ENCODE results near the gene GRM5. TPM values are rescaled to one million over a fixed set of nuclear protein-coding genes. Genes with fewer than 3 reads are reported as not detected.
"Not testable (repeated sequence)": the region's sequence is repeated elsewhere in the genome, so short reads cannot be mapped to it uniquely, and the experiment has no call there.

The GRM5 gene
- total RNA-seq, 1 donor from 2014 or later = not detected

DNA sequence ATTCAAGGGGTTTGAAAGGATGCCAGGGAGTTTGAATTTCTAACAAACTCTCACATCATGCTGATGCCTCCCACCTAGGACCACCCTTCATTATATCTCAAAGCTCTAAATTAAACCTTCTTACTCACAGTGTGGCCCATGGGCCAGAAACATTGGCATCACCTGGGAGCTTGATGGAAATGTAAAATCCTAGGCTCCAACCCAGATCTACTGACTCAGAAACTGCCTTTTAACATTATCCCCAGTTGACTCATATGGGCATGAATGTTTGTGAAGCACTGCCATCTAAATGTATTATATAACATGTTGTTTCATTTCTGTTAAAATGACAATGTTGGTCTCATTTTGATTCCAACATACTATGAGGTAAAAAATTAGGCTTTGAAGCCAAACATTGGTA lies 90.3 kb downstream of the GRM5 start:
- DNase-seq (ENCODE audit: low read depth in 2 of 2) = not testable (repeated sequence)

DNA sequence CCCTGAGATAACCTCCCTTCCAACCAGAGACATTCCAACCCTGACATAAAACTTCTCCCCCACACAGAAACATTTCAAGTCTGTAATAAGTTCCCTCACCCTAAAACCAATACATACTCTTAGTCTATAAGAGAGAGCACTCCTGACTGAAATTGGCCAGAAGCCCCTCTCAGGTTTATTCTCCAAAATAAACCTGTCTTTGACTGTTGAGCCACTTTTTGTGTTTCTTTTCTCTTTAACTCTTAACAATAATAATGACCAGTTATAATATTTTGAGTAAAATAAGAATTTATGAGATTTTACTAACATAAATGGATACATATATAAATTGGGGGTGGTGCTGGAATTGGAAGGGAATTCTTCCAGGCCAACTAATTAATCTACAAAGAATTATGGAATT lies 93.6 kb downstream of the GRM5 start:
- no peak for DNase-seq (ENCODE audit: low read depth in 2 of 2)

DNA sequence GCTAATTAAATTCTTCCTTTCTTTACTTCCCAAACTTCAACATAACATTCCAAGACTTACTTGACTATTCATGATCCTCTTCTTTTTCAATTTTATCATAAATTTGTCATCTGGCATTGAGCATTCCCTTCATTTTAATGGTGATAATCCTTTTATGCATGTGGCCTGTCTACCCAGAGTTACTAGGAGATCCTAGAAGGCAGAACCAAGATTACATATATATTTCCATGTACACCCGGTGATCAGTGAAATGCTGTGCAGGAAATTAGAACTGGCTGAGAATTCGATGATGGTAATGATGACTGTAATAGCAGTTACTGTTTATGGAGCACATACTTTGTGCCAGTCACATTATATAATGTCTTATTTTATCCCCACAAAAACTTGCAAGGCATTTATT lies 104.2 kb downstream of the GRM5 start:
- not testable (repeated sequence) for DNase-seq (ENCODE audit: low read depth in 2 of 2)

GRCh38 chr11:88959857-88960256 lies 105.9 kb downstream of the GRM5 start:
- DNase-seq (ENCODE audit: low read depth in 2 of 2) = not testable (repeated sequence)

DNA sequence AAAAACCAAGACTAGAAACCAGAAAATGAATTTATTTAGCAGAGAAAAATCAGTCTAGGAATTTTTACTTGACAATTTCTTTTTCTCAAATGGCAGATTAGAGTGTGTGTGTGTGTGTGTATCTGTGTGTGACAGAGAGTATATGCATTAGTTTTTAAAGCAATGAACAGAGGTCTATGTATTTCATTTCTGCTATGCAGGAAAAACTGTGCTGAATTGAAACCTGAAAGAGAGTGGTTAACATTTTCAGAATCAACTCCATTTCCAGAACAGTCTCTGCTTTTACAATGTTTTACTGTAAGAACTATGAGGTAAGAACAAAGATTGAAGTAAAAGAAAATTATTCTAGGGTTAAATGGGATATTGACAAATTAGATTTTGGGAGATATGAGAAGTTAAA lies 114.8 kb downstream of the GRM5 start:
- DNase-seq (ENCODE audit: low read depth in 2 of 2) = no peak

DNA sequence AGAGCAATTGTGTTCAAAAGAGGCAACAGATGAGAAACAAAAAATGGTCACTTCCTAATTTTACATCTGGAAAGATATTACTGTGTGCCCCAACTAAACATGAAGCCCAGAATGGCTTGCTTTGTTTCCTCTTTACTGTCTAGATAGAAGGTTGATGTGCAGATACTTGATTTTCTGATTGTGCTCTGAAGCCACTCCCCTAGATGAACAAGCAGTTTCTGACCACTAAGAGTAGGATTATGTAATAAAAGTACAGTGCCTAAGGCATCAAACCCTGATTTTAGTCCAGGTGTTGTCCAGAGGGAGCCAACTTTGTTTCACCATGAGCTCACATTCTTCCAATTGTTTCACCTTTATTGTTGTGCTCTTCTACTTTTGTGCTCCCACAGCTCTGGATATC lies 116.9 kb downstream of the GRM5 start:
- not testable (repeated sequence) for DNase-seq (ENCODE audit: low read depth in 2 of 2)

DNA sequence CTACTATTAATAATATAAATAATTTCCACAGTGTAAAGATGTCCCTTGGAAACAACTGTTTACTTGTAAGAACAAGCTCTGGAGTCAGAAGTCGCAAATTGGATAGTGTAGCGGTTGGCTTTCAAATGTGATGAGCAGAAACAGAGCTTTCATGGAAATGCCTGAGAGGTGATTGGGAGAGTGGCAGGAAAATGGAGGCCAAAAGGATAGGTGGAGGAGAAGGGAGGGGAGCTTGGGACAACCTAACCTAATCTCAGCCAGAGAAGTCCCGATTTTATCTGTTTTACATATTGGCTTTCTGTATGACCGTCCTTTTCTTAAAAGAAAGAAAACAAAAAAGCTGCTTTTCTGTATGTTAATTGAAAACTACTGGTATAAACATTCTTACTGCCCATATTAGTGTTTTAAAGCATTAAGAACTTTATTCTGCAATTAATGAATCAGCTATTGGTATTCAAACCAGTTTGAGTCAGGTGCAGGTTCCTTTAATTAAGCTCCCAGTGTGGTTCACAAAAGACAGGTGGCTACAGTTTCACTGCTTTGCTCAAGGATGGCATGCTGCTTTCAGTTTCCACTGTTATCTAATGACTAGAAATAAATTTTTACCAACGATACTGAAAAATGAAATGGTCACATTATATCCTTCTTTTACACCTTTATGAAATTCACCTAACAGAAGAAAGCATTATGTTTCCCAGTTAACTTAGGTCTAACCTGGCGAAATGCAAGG lies 117.8 kb downstream of the GRM5 start:
- not testable (repeated sequence) for DNase-seq (ENCODE audit: low read depth in 2 of 2)

DNA sequence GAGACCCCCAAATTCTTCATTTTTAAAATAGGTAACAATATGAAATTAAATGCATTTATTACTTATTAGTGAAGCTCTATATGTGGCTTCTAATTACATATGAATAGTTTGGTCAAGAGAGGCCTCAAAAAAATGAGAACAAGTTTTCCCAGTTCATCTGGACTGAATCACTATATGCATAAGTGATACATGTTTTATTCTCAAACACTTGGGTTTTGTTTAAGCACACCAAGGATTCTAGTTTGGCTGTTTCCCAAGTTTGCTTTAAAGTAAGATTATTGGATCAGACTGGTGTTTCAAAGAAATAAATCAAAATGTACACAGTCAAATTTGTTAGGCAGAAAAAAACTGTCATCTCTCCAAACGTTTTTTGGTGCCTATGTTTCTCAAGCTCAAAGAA lies 136.1 kb downstream of the GRM5 start:
- DNase-seq (ENCODE audit: low read depth in 2 of 2) = not testable (repeated sequence)

GRCh38 chr11:88917065-88917464 lies 148.7 kb downstream of the GRM5 start:
- not testable (repeated sequence) for DNase-seq (ENCODE audit: low read depth in 2 of 2)

- DNase-seq (ENCODE audit: low read depth in 2 of 2) = no peak
Measured at GRCh38 chr11:88909500-88909899, 156.3 kb downstream of the GRM5 start.

GRCh38 chr11:88901436-88901835 lies 164.3 kb downstream of the GRM5 start:
- not testable (repeated sequence) for DNase-seq (ENCODE audit: low read depth in 2 of 2)

GRCh38 chr11:88888855-88889254 lies 176.9 kb downstream of the GRM5 start:
- not testable (repeated sequence) for DNase-seq (ENCODE audit: low read depth in 2 of 2)

GRCh38 chr11:88886796-88887195 lies 179.0 kb downstream of the GRM5 start:
- DNase-seq (ENCODE audit: low read depth in 2 of 2) = peak; percentile 50 to 51

DNA sequence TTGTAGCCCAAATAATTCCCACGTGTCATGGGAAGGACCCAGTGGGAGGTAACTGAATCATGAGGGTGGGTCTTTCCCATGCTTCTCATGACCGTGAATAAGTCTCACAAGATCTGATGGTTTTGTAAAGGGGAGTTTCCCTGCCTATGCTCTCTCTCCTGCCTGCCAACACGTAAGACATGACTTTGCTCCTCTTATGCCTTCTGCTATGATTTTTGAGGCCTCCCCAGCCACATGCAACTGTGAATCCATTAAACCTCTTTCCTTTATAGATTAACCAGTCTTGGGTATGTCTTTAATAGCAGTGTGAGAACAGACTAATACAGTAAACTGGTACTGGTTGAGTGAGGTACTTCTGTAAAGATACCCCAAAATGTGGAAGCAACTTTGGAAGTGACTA lies 183.0 kb downstream of the GRM5 start:
- DNase-seq (ENCODE audit: low read depth in 2 of 2) = not testable (repeated sequence)

DNA sequence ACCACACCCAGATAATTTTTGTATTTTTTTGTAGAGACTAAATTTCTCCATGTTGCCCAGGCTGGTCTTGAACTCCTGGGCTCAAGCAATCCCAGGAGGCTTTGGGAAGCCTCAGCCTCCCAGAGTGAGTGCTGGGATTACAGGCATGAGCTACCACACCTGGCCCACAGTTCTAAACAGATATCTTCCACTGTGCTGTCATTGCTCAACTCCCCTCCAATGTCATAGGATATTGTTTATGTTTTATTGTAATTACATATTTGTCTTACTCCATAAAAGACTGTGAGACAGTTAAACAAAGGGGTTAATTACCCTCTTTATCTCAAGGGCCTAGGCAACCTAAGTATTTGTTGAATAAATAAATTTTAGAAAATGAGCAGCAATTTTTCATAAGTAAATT lies 204.2 kb downstream of the GRM5 start:
- no peak for DNase-seq (ENCODE audit: low read depth in 2 of 2)

GRCh38 chr11:88860431-88860830 lies 205.4 kb downstream of the GRM5 start:
- DNase-seq (ENCODE audit: low read depth in 2 of 2) = not testable (repeated sequence)

GRCh38 chr11:88853963-88854362 lies 211.8 kb downstream of the GRM5 start:
- not testable (repeated sequence) for DNase-seq (ENCODE audit: low read depth in 2 of 2)

DNA sequence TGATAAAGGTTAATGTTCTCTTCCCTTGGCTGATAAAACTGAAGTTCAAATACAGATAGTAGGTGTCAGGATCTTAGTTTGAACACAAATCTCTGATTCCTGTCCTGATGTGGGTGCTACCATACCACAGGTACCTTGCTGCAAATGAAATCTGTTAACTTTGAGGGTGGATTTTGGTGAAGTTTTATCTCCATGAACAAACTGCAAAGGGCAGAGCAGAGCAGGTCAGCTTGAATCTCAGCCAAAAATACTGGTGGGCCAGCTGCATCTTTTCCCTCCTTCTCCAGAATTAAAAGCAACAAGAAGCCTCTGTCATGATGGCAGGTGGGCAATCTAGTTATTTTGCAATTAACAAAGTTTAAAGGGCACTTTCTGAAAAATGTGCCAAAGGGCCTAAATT lies 214.2 kb downstream of the GRM5 start:
- DNase-seq (ENCODE audit: low read depth in 2 of 2) = not testable (repeated sequence)

DNA sequence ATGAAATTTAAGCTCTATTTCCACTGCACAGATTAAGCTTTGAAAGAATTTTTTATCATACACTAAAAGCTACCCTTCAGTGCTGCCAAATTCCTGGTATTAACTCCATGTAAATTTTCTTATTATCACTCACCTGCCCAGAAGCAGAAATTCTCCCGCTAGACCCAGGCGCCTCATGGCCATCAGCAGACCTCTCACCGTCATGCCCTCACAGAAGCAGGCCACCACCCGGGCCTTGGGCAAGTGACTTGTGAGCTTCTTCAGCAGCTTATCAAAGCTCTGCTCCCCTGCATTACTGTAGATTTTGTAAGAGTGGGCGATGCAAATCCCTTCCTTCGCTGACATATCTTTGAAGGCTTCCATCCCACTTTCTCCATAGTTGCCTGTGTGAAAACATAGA lies 216.0 kb downstream of the GRM5 start:
- DNase-seq (ENCODE audit: low read depth in 2 of 2) = not testable (repeated sequence)

- DNase-seq (ENCODE audit: low read depth in 2 of 2) = no peak
Measured at GRCh38 chr11:88849368-88849767, 216.4 kb downstream of the GRM5 start.

DNA sequence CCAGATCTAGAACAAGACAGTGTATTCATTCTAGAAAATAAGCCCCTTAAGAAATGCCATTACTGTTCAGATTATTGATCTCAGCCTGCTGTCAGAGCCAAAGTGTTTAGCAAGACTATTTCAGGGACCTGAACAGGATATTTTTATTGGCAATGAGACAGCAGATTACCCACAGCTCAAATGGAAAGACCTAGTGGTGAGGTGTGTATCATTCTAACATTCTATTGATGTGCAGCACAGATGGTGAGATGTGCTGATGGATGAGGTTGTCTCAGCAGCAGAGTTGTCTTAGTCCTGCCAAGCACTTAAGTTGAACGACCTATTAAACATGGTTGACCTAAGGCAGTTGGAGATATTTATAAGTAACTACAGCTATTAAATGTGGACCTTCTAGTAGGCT lies 219.5 kb downstream of the GRM5 start:
- not testable (repeated sequence) for DNase-seq (ENCODE audit: low read depth in 2 of 2)

- DNase-seq (ENCODE audit: low read depth in 2 of 2) = not testable (repeated sequence)
Measured at GRCh38 chr11:88844941-88845340, 220.8 kb downstream of the GRM5 start.

DNA sequence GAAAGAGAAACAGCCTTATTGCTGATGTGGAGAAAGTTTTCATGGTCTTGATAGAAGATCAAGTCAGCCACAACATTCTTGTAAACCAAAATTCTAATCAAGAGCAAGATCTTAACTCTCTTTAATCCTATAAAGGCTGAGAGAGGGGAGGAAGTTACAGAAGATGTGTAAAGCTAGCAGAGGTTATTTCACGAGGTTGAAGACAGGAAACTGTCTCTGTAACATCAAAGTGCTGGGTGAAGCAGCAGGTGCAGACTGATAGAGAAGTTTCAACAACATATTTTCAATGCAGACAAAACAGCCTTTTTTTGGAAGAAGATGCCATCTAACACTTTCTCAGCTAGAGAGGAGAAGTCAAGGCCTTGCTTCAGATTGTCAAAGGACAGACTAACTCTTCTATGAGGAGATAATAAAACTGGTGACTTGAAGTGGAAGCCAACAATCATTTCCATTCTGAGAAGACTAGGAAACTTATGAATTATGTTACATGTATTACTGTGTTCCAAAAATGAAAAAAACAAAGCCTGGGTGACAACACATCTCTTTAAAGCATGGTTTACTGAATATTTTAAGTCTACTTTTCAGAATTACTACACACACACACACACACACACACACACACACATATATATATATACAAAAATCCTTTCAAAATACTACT lies 221.9 kb downstream of the GRM5 start:
- not testable (repeated sequence) for DNase-seq (ENCODE audit: low read depth in 2 of 2)
